ENCODE data around the gene CDH13.

Gene CDH13

DNA sequence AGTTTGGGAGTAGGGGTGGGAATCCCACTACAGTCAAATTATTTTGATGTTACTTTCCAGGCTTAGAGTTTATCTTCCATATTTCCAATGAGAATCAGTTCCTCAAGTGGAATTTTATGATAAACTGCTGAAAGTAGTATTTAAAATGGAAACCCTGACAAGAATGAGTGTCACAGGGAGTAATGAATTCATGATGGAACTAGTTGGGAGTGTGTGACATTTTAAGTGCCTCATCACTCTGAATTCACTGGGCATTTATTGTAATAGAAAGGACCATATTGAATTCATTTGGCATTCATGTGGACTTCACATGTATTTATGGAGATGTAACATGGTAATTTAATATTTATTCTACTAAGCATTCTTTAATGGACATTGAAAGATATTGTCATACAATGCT, 320.9 kb downstream of the CDH13 start:
- H2BK5ac ChIP-seq (ENCODE audit: low read length): no peak overlapping the region
- DNase-seq: no peak
- no peak overlapping the region for H3K27ac ChIP-seq (ENCODE audit: low read depth, low read length)
- H4K5ac ChIP-seq (ENCODE audit: low read length): no peak overlapping the region
- H3K79me1 ChIP-seq (ENCODE audit: low read length): no peaks in the 10 kb centered on the region
- no peaks in the 10 kb centered on the region for H3K4me1 ChIP-seq (ENCODE audit: control insufficient read depth, low read depth, low read length)
- H3K79me2 ChIP-seq (ENCODE audit: control insufficient read depth, insufficient read depth, low read length): no peaks in the 10 kb centered on the region
- no peaks in the 10 kb centered on the region for H3K27me3 ChIP-seq (ENCODE audit: insufficient read depth, low read length, poor library complexity)
- no peak overlapping the region for H2AK5ac ChIP-seq (ENCODE audit: low read length)
- no peak overlapping the region for H2BK120ac ChIP-seq (ENCODE audit: low read depth, low read length)
- no peak overlapping the region for H3K4me2 ChIP-seq (ENCODE audit: low read length)
- no peak overlapping the region for H3K23ac ChIP-seq (ENCODE audit: low read length)
- no peak overlapping the region for H3K56ac ChIP-seq (ENCODE audit: low read length)
- H3K18ac ChIP-seq (ENCODE audit: low read length): no peak overlapping the region
- H3K4ac ChIP-seq (ENCODE audit: low read depth, low read length): no peak overlapping the region
- H4K8ac ChIP-seq (ENCODE audit: low read depth, low read length): no peak overlapping the region
- H3K4me3 ChIP-seq (ENCODE audit: low read length): no peak overlapping the region
- H3K9ac ChIP-seq (ENCODE audit: low read length): no peak overlapping the region
- no peaks in the 10 kb centered on the region for H3K36me3 ChIP-seq (ENCODE audit: control insufficient read depth, insufficient read depth, low read length)
- H2BK15ac ChIP-seq (replicated peaks; ENCODE audit: low read depth): no peak overlapping the region

DNA sequence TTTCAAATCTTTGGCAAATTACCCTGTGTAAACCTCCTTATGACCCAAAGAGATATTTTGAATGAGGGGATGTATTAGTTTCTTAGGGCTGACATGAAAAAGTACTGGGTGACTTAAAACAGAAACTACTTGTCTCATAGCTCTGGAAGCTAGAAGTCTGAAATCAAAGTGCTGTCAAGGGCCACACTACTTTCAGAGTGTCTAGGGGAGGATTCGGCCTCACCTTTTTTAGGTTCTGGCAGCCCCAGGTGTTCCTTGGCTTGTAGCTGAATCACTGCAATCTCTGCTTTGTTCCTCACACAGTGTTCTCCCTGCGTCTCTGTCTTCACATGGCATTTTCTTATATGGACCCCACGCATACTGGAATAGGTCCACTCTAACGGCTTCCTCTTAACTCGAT, 322.2 kb downstream of the CDH13 start:
- H3K9ac ChIP-seq (ENCODE audit: low read length): no peak overlapping the region

DNA sequence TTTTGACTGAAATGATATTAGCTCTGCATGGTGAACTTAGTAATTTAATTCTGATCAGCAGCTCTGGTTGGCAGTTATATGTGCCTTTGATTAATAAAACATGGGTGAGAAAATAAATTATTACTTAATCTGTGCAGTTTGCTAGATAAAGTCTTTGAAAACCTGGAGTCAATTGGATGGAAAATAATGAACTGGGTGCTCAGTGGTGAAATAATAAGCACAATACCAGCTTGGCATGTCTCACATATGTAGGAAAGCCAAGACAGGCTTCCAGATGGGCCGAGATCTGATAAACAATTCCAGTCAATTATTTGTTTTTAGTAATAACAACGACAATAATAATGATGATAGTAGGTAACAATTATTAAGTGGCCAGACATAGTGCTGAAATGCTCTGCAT, 326.7 kb downstream of the CDH13 start:
- H3K4me1 ChIP-seq (ENCODE audit: control insufficient read depth, low read depth, low read length): no peaks in the 10 kb centered on the region
- no peaks in the 10 kb centered on the region for H3K36me3 ChIP-seq (ENCODE audit: control insufficient read depth, insufficient read depth, low read length)
- no peak overlapping the region for H2BK15ac ChIP-seq (replicated peaks; ENCODE audit: low read depth)
- H2BK5ac ChIP-seq (ENCODE audit: low read length): no peak overlapping the region
- no peak overlapping the region for H3K27ac ChIP-seq (ENCODE audit: low read depth, low read length)
- H3K4me3 ChIP-seq (ENCODE audit: low read length): no peak overlapping the region
- H3K79me2 ChIP-seq (ENCODE audit: control insufficient read depth, insufficient read depth, low read length): no peaks in the 10 kb centered on the region
- WGBS (ENCODE audit: extremely low coverage, insufficient coverage, low lambda C conversion rate): no CpG with 5 or more reads among the region's 2 CpGs
- DNase-seq: no peak
- no peak overlapping the region for H4K5ac ChIP-seq (ENCODE audit: low read length)
- H2AK5ac ChIP-seq (ENCODE audit: low read length): no peak overlapping the region
- no peak overlapping the region for H4K8ac ChIP-seq (ENCODE audit: low read depth, low read length)
- no peak overlapping the region for H3K4me2 ChIP-seq (ENCODE audit: low read length)
- no peak overlapping the region for H3K9ac ChIP-seq (ENCODE audit: low read length)
- no peak overlapping the region for H3K4ac ChIP-seq (ENCODE audit: low read depth, low read length)
- H2BK120ac ChIP-seq (ENCODE audit: low read depth, low read length): no peak overlapping the region
- no peak overlapping the region for H3K18ac ChIP-seq (ENCODE audit: low read length)
- no peaks in the 10 kb centered on the region for H3K79me1 ChIP-seq (ENCODE audit: low read length)
- H3K23ac ChIP-seq (ENCODE audit: low read length): no peak overlapping the region
- H3K56ac ChIP-seq (ENCODE audit: low read length): no peak overlapping the region
- no peaks in the 10 kb centered on the region for H3K27me3 ChIP-seq (ENCODE audit: insufficient read depth, low read length, poor library complexity)

More for the DNA sequence above, 322.2 kb downstream of the CDH13 start:
- H3K18ac ChIP-seq (ENCODE audit: low read length): no peak overlapping the region
- H3K23ac ChIP-seq (ENCODE audit: low read length): no peak overlapping the region
- no peaks in the 10 kb centered on the region for H3K27me3 ChIP-seq (ENCODE audit: insufficient read depth, low read length, poor library complexity)
- H2BK120ac ChIP-seq (ENCODE audit: low read depth, low read length): no peak overlapping the region
- no peak overlapping the region for H4K5ac ChIP-seq (ENCODE audit: low read length)
- no peak overlapping the region for H3K4me3 ChIP-seq (ENCODE audit: low read length)
- H2BK15ac ChIP-seq (replicated peaks; ENCODE audit: low read depth): no peak overlapping the region
- no peak overlapping the region for H3K27ac ChIP-seq (ENCODE audit: low read depth, low read length)
- H3K79me2 ChIP-seq (ENCODE audit: control insufficient read depth, insufficient read depth, low read length): no peaks in the 10 kb centered on the region
- WGBS (ENCODE audit: extremely low coverage, insufficient coverage, low lambda C conversion rate): no CpG with 5 or more reads among the region's 5 CpGs
- H3K36me3 ChIP-seq (ENCODE audit: control insufficient read depth, insufficient read depth, low read length): no peaks in the 10 kb centered on the region
- H3K79me1 ChIP-seq (ENCODE audit: low read length): no peaks in the 10 kb centered on the region
- H4K8ac ChIP-seq (ENCODE audit: low read depth, low read length): no peak overlapping the region
- no peak overlapping the region for H2BK5ac ChIP-seq (ENCODE audit: low read length)
- no peak for DNase-seq
- no peak overlapping the region for H2AK5ac ChIP-seq (ENCODE audit: low read length)
- H3K4ac ChIP-seq (ENCODE audit: low read depth, low read length): no peak overlapping the region
- H3K4me2 ChIP-seq (ENCODE audit: low read length): no peak overlapping the region
- H3K4me1 ChIP-seq (ENCODE audit: control insufficient read depth, low read depth, low read length): no peaks in the 10 kb centered on the region
- no peak overlapping the region for H3K56ac ChIP-seq (ENCODE audit: low read length)

DNA sequence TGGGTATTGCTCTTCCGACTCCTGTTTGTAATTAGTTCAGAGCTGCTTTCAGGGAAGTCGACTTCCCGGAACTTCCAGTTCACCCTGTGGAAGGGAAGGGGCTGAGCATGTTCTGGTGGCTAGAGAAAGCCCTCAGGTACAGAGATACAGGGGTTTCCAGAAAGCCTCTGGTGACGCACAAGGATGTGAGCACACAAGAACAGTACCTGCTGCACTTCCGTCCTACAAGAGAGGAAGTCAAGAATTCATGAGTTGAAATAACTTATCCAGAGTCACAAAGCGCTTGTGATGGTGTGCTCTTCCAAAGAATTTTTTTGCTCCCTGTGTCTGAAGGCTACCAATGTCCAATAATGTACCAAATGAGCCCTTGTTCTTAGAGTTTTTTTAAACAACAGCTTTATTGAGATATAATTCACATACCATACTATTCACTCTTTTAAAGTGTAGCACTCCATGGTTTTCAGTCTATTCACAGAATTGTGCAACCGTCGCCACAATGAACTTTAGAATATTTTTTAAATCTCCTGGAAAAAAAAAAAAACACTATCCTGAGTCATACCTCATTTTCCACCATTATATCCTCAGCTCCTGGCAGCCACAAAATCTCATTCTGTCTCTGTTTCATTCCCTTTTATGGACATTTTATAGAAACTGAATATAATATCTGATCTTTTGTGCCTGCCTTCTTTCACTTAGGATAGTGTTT, 327.6 kb downstream of the CDH13 start:
- Histone ChIP-seq H3K79me1 (ENCODE audit: low read length) (no peaks in the 10 kb centered on the region), H3K4ac (ENCODE audit: low read depth, low read length) (no peak overlapping the region), H3K9ac (ENCODE audit: low read length) (no peak overlapping the region), H2BK5ac (ENCODE audit: low read length) (no peak overlapping the region), H3K4me3 (ENCODE audit: low read length) (no peak overlapping the region), H3K79me2 (ENCODE audit: control insufficient read depth, insufficient read depth, low read length) (no peaks in the 10 kb centered on the region), H3K23ac (ENCODE audit: low read length) (no peak overlapping the region), H4K5ac (ENCODE audit: low read length) (no peak overlapping the region), H3K36me3 (ENCODE audit: control insufficient read depth, insufficient read depth, low read length) (no peaks in the 10 kb centered on the region), H2BK15ac (replicated peaks; ENCODE audit: low read depth) (no peak overlapping the region), H3K56ac (ENCODE audit: low read length) (no peak overlapping the region), H3K4me2 (ENCODE audit: low read length) (no peak overlapping the region), H3K4me1 (ENCODE audit: control insufficient read depth, low read depth, low read length) (no peaks in the 10 kb centered on the region), H3K18ac (ENCODE audit: low read length) (no peak overlapping the region), H3K27me3 (ENCODE audit: insufficient read depth, low read length, poor library complexity) (no peaks in the 10 kb centered on the region), H3K27ac (ENCODE audit: low read depth, low read length) (no peak overlapping the region), H2BK120ac (ENCODE audit: low read depth, low read length) (no peak overlapping the region), H4K8ac (ENCODE audit: low read depth, low read length) (no peak overlapping the region), H2AK5ac (ENCODE audit: low read length) (no peak overlapping the region)
- WGBS (ENCODE audit: extremely low coverage, insufficient coverage, low lambda C conversion rate): no CpG with 5 or more reads among the region's 8 CpGs
- DNase-seq: no peak

DNA sequence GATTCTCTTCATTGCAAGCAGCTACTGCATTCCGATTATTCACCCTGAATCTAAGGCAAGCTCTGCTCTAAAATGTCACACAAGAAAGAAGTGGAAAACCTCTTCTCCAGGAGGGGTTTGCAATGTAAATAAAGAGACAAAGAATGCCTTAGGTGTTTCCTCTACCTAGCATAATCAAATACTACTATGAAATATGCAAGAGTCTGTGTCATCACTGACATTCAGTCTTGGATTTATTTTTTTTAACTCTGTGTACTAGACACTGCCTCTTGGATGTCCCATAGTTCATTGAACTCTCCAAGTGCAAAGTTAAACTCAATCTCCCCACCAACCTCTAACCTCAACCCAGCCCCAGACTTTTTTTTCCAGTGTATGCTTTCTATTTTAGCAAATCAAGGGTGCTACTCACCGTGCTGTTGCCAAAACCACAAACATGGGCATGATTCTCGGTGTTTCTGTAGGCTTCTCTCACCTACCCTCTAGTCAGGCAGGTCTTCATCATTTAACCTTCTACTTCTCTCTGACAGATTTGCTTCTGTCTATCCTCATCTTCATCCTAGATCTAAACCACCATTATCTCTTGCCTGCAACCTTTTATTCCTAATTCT, 329.1 kb downstream of the CDH13 start:
- H2BK120ac ChIP-seq (ENCODE audit: low read depth, low read length): no peak overlapping the region
- H3K27ac ChIP-seq (ENCODE audit: low read depth, low read length): no peak overlapping the region
- H2BK15ac ChIP-seq (replicated peaks; ENCODE audit: low read depth): no peak overlapping the region
- H3K4me3 ChIP-seq (ENCODE audit: low read length): no peak overlapping the region
- DNase-seq: no peak
- no peaks in the 10 kb centered on the region for H3K27me3 ChIP-seq (ENCODE audit: insufficient read depth, low read length, poor library complexity)
- H3K4me2 ChIP-seq (ENCODE audit: low read length): no peak overlapping the region
- no peak overlapping the region for H4K5ac ChIP-seq (ENCODE audit: low read length)
- H3K18ac ChIP-seq (ENCODE audit: low read length): no peak overlapping the region
- no peak overlapping the region for H4K8ac ChIP-seq (ENCODE audit: low read depth, low read length)
- H3K56ac ChIP-seq (ENCODE audit: low read length): no peak overlapping the region
- no peak overlapping the region for H3K4ac ChIP-seq (ENCODE audit: low read depth, low read length)
- no peaks in the 10 kb centered on the region for H3K4me1 ChIP-seq (ENCODE audit: control insufficient read depth, low read depth, low read length)
- no peak overlapping the region for H3K9ac ChIP-seq (ENCODE audit: low read length)
- H3K79me2 ChIP-seq (ENCODE audit: control insufficient read depth, insufficient read depth, low read length): no peaks in the 10 kb centered on the region
- WGBS (ENCODE audit: extremely low coverage, insufficient coverage, low lambda C conversion rate): no CpG with 5 or more reads among the region's 3 CpGs
- no peaks in the 10 kb centered on the region for H3K36me3 ChIP-seq (ENCODE audit: control insufficient read depth, insufficient read depth, low read length)
- no peak overlapping the region for H2BK5ac ChIP-seq (ENCODE audit: low read length)
- H3K23ac ChIP-seq (ENCODE audit: low read length): no peak overlapping the region
- H3K79me1 ChIP-seq (ENCODE audit: low read length): no peaks in the 10 kb centered on the region
- no peak overlapping the region for H2AK5ac ChIP-seq (ENCODE audit: low read length)

DNA sequence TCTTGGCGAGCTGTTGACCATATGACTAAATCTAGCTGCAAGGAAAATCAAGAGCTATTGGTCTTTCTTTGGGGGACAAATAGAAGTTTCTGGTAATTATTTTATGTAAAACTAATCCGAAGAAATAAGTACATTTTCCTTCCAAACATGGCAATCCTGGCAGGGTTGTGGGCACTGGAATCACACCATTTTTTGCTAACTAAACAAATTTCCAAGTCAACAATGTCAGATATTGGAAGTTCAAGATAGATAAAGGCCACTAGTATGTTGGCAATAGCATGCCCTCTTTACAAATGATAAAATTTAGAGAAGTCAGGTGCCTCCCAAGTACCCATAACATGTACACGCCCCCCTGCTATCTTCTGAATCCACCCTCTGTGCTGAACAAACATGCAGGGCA, 330.4 kb downstream of the CDH13 start:
- no peaks in the 10 kb centered on the region for H3K79me1 ChIP-seq (ENCODE audit: low read length)
- H2BK15ac ChIP-seq (replicated peaks; ENCODE audit: low read depth): no peak overlapping the region
- no peak overlapping the region for H3K4ac ChIP-seq (ENCODE audit: low read depth, low read length)
- H4K8ac ChIP-seq (ENCODE audit: low read depth, low read length): no peak overlapping the region
- no peaks in the 10 kb centered on the region for H3K4me1 ChIP-seq (ENCODE audit: control insufficient read depth, low read depth, low read length)
- H4K5ac ChIP-seq (ENCODE audit: low read length): no peak overlapping the region
- H3K4me3 ChIP-seq (ENCODE audit: low read length): no peak overlapping the region
- no peak overlapping the region for H3K56ac ChIP-seq (ENCODE audit: low read length)
- H3K27me3 ChIP-seq (ENCODE audit: insufficient read depth, low read length, poor library complexity): no peaks in the 10 kb centered on the region
- WGBS (ENCODE audit: extremely low coverage, insufficient coverage, low lambda C conversion rate): no CpG with 5 or more reads among the region's 3 CpGs
- H3K23ac ChIP-seq (ENCODE audit: low read length): no peak overlapping the region
- H2BK120ac ChIP-seq (ENCODE audit: low read depth, low read length): no peak overlapping the region
- H3K36me3 ChIP-seq (ENCODE audit: control insufficient read depth, insufficient read depth, low read length): no peaks in the 10 kb centered on the region
- no peak for DNase-seq
- H3K9ac ChIP-seq (ENCODE audit: low read length): no peak overlapping the region
- H3K4me2 ChIP-seq (ENCODE audit: low read length): no peak overlapping the region
- H2BK5ac ChIP-seq (ENCODE audit: low read length): no peak overlapping the region
- H3K18ac ChIP-seq (ENCODE audit: low read length): no peak overlapping the region
- H2AK5ac ChIP-seq (ENCODE audit: low read length): no peak overlapping the region
- no peaks in the 10 kb centered on the region for H3K79me2 ChIP-seq (ENCODE audit: control insufficient read depth, insufficient read depth, low read length)
- H3K27ac ChIP-seq (ENCODE audit: low read depth, low read length): no peak overlapping the region

Measured in mesendoderm (in vitro differentiated cells).